ENCODE results near the gene MAP7D1.
"Not testable (repeated sequence)": the region's sequence is repeated elsewhere in the genome, so short reads cannot be mapped to it uniquely, and the experiment has no call there.

MAP7D1 gene

GRCh38 chr1:36172017-36172747, 16.2 kb downstream of the MAP7D1 start:
- DNase-seq, result no peak

- no peak for DNase-seq
These were observed 17.0 kb downstream of the MAP7D1 start for GRCh38 chr1:36172983-36173382.

GRCh38 chr1:36174713-36175112, 18.8 kb downstream of the MAP7D1 start:
- no peak for DNase-seq

GRCh38 chr1:36175137-36176095, 19.5 kb downstream of the MAP7D1 start:
- peak; percentile 53 for DNase-seq

GRCh38 chr1:36176106-36176949, 20.4 kb downstream of the MAP7D1 start:
- no peak for DNase-seq

GRCh38 chr1:36177589-36178431, 21.9 kb downstream of the MAP7D1 start:
- DNase-seq, result no peak

GRCh38 chr1:36178471-36179219, 22.7 kb downstream of the MAP7D1 start:
- no peak for DNase-seq

- no peak for DNase-seq
These were observed 23.2 kb downstream of the MAP7D1 start for GRCh38 chr1:36179220-36179600.

GRCh38 chr1:36182734-36183133, 26.8 kb downstream of the MAP7D1 start:
- DNase-seq, result peak; percentile 43

GRCh38 chr1:36183309-36183856, 27.4 kb downstream of the MAP7D1 start:
- no peak for DNase-seq

GRCh38 chr1:36187800-36188593, 32.0 kb downstream of the MAP7D1 start:
- peak; percentile 92 for DNase-seq

- not testable (repeated sequence) for DNase-seq
These were observed 40.8 kb downstream of the MAP7D1 start for GRCh38 chr1:36196805-36197204.

GRCh38 chr1:36198641-36199040, 42.7 kb downstream of the MAP7D1 start:
- no peak for DNase-seq

GRCh38 chr1:36199934-36200741, 44.2 kb downstream of the MAP7D1 start:
- peak; percentile 53 for DNase-seq

- no peak for DNase-seq
These were observed 47.1 kb downstream of the MAP7D1 start for GRCh38 chr1:36203027-36203553.

- DNase-seq, result no peak
These were observed 47.8 kb downstream of the MAP7D1 start for GRCh38 chr1:36203554-36204346.

- no peak for DNase-seq
These were observed 48.5 kb downstream of the MAP7D1 start for GRCh38 chr1:36204347-36204909.
